Caco-2 (cell line): ENCODE measurements around the gene MINDY3. TPM values are rescaled to one million over a fixed set of nuclear protein-coding genes. Genes with fewer than 3 reads are reported as not detected.

Source experiments
- BruUV-seq: library from RNA; stranded (reverse); fragments of 400-500 nt; replicated peaks from 2 replicates; lab custom pipeline; 2021; lab: Mats Ljungman, UMichigan
- CTCF ChIA-PET: fragments of 300-600 bp; sonication (Branson Sonifier 250); formaldehyde crosslinking; loops from one replicate; lab custom pipeline; 2022; ENCODE audit warnings: antibody characterized with exemption; lab: Charles Lee
- POLR2A ChIA-PET: fragments of 300-600 bp; sonication (Branson Sonifier 250); formaldehyde crosslinking; loops from one replicate; lab custom pipeline; 2022; ENCODE audit warnings: antibody characterized with exemption; lab: Charles Lee
- DNase-seq, 2 experiments: peaks; one replicate each; pipeline versions ENCODE4 v3.0.0 to v3.0.0-alpha.2; 2020 to 2022
- H3K27me3 ChIP-seq: replicated peaks from 2 replicates; pipeline ENCODE4 v1.6.0; 2011; ENCODE audit warnings: low read length; ENCODE audit not compliant: control insufficient read depth, insufficient read depth
- H3K36me3 ChIP-seq: 2 replicates; pipeline ENCODE4 v1.5.1; 2011; ENCODE audit warnings: low read length; ENCODE audit not compliant: control insufficient read depth, insufficient read depth
- H3K4me1 ChIP-seq: fragments of 250-450 bp; sonication (Bioruptor Pico); 2 replicates; pipeline ENCODE4 v1.5.1; 2020; ENCODE audit warnings: mild to moderate bottlenecking
- H3K4me3 ChIP-seq: 2 replicates; pipeline ENCODE4 v1.5.1; 2011; ENCODE audit warnings: low read depth, mild to moderate bottlenecking, control low read depth, low read length
- H3K9me3 ChIP-seq: fragments of 250-450 bp; sonication (Bioruptor Pico); 2 replicates; pipeline ENCODE4 v1.5.1; 2020; ENCODE audit warnings: mild to moderate bottlenecking, moderate library complexity
- H3K27ac Mint-ChIP-seq: one replicate; pipeline ENCODE4 v1.8.0; 2022; ENCODE audit warnings: mixed read lengths; ENCODE audit not compliant: unreplicated experiment
- H3K27me3 Mint-ChIP-seq: one replicate; pipeline ENCODE4 v1.8.0; 2022; ENCODE audit warnings: mixed read lengths; ENCODE audit not compliant: insufficient read depth, unreplicated experiment
- H3K36me3 Mint-ChIP-seq: one replicate; pipeline ENCODE4 v1.8.0; 2022; ENCODE audit warnings: mild to moderate bottlenecking, mixed read lengths; ENCODE audit not compliant: insufficient read depth, unreplicated experiment
- H3K4me1 Mint-ChIP-seq: one replicate; pipeline ENCODE4 v1.8.0; 2022; ENCODE audit warnings: low read depth, mixed read lengths; ENCODE audit not compliant: unreplicated experiment
- H3K4me3 Mint-ChIP-seq: one replicate; pipeline ENCODE4 v1.8.0; 2022; ENCODE audit warnings: mild to moderate bottlenecking, moderate library complexity, mixed read lengths; ENCODE audit not compliant: unreplicated experiment
- H3K9me3 Mint-ChIP-seq: one replicate; pipeline ENCODE4 v1.8.0; 2022; ENCODE audit warnings: mixed read lengths; ENCODE audit not compliant: unreplicated experiment
- intact Hi-C: fragments of 100-400 bp; cut with micrococcal nuclease; formaldehyde crosslinking; loops from one replicate; pipeline ENCODE4 v1.10.0; 2022; ENCODE audit not compliant: unreplicated experiment
- total RNA-seq: library from RNA; stranded (reverse); gene quantifications from 2 replicates; pipeline ENCODE4 v1.2.3, GENCODE V29; 2022
- TF ChIP-seq, protein P1 (sequence below), 2 experiments: fragments of 200-600 bp in 1 of 2; IDR thresholded peaks; 1 replicate in 1 of 2; 2 replicates in 1 of 2; pipeline versions ENCODE4 v1.5.1 to v1.8.0; 2011 to 2022; ENCODE audit warnings: antibody characterized with exemption in 1 of 2, control low read depth in 1 of 2, inconsistent platforms in 1 of 2, low read depth in 1 of 2, low read length in 1 of 2, mild to moderate bottlenecking in 1 of 2, moderate library complexity in 1 of 2; ENCODE audit not compliant: insufficient read depth in 1 of 2, severe bottlenecking in 1 of 2, unreplicated experiment in 1 of 2

MINDY3 gene
- total RNA-seq, 1 experiment from 2014 or later: 25.9 TPM

DNA sequence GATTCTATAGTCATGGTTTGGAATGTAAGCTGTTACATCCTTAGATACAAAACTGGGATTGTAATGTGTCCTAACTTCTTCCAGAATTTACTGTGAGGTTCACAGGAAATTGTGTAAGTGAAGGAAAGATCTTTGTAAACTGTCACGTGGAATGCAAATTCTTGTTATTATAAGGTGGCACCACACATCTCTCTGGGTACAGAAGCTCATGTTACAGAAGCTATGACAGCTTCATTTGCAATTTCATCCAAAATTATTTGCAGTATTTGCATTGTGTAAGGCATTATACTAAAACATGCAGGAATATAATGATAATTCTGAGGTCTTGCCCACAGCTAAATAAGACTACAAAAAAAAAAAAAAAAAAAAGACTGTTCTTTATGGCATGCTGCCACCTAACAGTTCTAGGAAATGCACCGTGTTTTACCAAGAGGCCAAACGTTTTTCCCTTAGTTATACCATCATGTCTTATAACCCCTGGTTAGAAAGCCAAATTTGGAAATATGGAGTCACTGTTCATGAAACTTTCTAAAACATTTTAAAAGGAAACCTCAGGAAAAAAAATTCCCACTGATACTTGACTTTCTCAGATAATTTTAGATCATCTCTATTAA lies 17.6 kb downstream of the MINDY3 start:
- BruUV-seq: no TSS peak
- no peaks in the 10 kb centered on the region for H3K9me3 Mint-ChIP-seq
- no peaks in the 10 kb centered on the region for H3K4me1 Mint-ChIP-seq
- Histone ChIP-seq H3K9me3 (no peaks in the 10 kb centered on the region), H3K36me3 (no peaks in the 10 kb centered on the region), H3K4me3 (no peak overlapping the region), H3K27me3 (no peaks in the 10 kb centered on the region), H3K4me1 (no peaks in the 10 kb centered on the region)
- DNase-seq: no peak
- H3K27me3 Mint-ChIP-seq: no peaks in the 10 kb centered on the region
- POLR2A ChIA-PET: no interaction called here
- intact Hi-C loops: no loop called here
- TF ChIP-seq, protein P1, sequence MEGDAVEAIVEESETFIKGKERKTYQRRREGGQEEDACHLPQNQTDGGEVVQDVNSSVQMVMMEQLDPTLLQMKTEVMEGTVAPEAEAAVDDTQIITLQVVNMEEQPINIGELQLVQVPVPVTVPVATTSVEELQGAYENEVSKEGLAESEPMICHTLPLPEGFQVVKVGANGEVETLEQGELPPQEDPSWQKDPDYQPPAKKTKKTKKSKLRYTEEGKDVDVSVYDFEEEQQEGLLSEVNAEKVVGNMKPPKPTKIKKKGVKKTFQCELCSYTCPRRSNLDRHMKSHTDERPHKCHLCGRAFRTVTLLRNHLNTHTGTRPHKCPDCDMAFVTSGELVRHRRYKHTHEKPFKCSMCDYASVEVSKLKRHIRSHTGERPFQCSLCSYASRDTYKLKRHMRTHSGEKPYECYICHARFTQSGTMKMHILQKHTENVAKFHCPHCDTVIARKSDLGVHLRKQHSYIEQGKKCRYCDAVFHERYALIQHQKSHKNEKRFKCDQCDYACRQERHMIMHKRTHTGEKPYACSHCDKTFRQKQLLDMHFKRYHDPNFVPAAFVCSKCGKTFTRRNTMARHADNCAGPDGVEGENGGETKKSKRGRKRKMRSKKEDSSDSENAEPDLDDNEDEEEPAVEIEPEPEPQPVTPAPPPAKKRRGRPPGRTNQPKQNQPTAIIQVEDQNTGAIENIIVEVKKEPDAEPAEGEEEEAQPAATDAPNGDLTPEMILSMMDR (IDR thresholded peaks at IDR 0.05; ENCODE audit: insufficient read depth in 1 of 2, low read depth in 1 of 2, low read length in 1 of 2, severe bottlenecking in 1 of 2, unreplicated experiment in 1 of 2): no peak
- H3K36me3 Mint-ChIP-seq: no peaks in the 10 kb centered on the region
- CTCF ChIA-PET: no interaction called here
- H3K4me3 Mint-ChIP-seq: no peak overlapping the region
- no peak overlapping the region for H3K27ac Mint-ChIP-seq

DNA sequence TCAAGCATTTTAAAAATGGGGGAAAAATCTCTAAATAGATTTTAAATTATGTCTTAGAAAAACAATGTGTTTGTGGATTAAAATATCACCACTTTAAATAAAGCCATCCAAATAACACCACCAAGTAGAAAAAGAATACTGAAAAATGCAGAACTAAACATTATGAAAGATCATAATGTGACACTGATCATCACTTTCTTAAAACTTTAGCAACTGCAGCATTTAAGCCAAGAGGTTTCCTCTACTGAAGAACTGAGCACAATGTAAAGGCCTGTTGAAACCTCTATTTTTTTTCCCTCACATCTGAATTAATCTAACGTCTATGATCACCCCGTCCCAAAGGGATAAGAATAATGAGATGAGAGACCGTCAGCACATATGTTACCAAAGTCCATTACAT lies 18.6 kb downstream of the MINDY3 start:
- Mint-ChIP-seq H3K4me3 (no peak overlapping the region), H3K27me3 (no peaks in the 10 kb centered on the region), H3K9me3 (no peaks in the 10 kb centered on the region), H3K4me1 (no peaks in the 10 kb centered on the region), H3K27ac (no peak overlapping the region), H3K36me3 (no peaks in the 10 kb centered on the region)
- ChIA-PET CTCF (no interaction called here), POLR2A (no interaction called here)
- no TSS peak for BruUV-seq
- DNase-seq: no peak
- intact Hi-C loops: no loop called here
- Histone ChIP-seq H3K4me1 (no peaks in the 10 kb centered on the region), H3K27me3 (no peaks in the 10 kb centered on the region), H3K36me3 (no peaks in the 10 kb centered on the region), H3K4me3 (no peak overlapping the region), H3K9me3 (no peaks in the 10 kb centered on the region)
- TF ChIP-seq, protein P1 (IDR thresholded peaks at IDR 0.05; ENCODE audit: insufficient read depth in 1 of 2, low read depth in 1 of 2, low read length in 1 of 2, severe bottlenecking in 1 of 2, unreplicated experiment in 1 of 2): no peak

DNA sequence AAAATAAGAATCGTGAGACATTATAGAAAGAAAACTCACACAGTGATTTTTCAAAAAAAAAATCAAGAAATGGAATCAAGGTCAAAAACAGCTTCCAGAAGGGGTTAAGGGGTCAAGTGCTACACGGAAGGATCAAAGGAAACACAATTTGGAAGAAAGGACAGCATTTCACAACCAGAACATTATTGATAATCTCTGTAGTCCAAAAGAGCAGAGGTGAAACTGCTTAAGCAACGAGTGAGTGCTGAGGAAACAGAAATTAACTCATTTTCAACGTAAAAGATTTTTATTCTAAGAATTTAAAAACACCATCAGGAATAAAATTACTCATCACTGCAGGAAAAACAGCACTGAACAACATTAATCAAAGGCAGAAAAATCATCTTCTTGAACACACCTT lies 23.5 kb downstream of the MINDY3 start:
- Mint-ChIP-seq H3K27ac (no peak overlapping the region), H3K4me1 (no peaks in the 10 kb centered on the region), H3K27me3 (no peaks in the 10 kb centered on the region), H3K36me3 (peaks cover 5% of the 10 kb centered on the region), H3K9me3 (no peaks in the 10 kb centered on the region), H3K4me3 (no peak overlapping the region)
- Histone ChIP-seq H3K36me3 (no peaks in the 10 kb centered on the region), H3K4me3 (no peak overlapping the region), H3K27me3 (no peaks in the 10 kb centered on the region), H3K4me1 (no peaks in the 10 kb centered on the region), H3K9me3 (no peaks in the 10 kb centered on the region)
- no peak for DNase-seq
- BruUV-seq: no TSS peak
- TF ChIP-seq, protein P1 (IDR thresholded peaks at IDR 0.05; ENCODE audit: insufficient read depth in 1 of 2, low read depth in 1 of 2, low read length in 1 of 2, severe bottlenecking in 1 of 2, unreplicated experiment in 1 of 2): no peak
- CTCF ChIA-PET: no interaction called here
- POLR2A ChIA-PET: no interaction called here
- intact Hi-C loops: no loop called here
